CD4-positive, alpha-beta T cell treated with Interleukin-6 at 100 ng/mL for 8 hours (primary cell): ENCODE measurements around the gene ITGA11.

Source experiments
- DNase-seq: peaks from one replicate; pipeline ENCODE4 v3.0.0-alpha.2; 2020; ENCODE audit warnings: mixed read lengths, low spot score

Gene ITGA11, protein sequence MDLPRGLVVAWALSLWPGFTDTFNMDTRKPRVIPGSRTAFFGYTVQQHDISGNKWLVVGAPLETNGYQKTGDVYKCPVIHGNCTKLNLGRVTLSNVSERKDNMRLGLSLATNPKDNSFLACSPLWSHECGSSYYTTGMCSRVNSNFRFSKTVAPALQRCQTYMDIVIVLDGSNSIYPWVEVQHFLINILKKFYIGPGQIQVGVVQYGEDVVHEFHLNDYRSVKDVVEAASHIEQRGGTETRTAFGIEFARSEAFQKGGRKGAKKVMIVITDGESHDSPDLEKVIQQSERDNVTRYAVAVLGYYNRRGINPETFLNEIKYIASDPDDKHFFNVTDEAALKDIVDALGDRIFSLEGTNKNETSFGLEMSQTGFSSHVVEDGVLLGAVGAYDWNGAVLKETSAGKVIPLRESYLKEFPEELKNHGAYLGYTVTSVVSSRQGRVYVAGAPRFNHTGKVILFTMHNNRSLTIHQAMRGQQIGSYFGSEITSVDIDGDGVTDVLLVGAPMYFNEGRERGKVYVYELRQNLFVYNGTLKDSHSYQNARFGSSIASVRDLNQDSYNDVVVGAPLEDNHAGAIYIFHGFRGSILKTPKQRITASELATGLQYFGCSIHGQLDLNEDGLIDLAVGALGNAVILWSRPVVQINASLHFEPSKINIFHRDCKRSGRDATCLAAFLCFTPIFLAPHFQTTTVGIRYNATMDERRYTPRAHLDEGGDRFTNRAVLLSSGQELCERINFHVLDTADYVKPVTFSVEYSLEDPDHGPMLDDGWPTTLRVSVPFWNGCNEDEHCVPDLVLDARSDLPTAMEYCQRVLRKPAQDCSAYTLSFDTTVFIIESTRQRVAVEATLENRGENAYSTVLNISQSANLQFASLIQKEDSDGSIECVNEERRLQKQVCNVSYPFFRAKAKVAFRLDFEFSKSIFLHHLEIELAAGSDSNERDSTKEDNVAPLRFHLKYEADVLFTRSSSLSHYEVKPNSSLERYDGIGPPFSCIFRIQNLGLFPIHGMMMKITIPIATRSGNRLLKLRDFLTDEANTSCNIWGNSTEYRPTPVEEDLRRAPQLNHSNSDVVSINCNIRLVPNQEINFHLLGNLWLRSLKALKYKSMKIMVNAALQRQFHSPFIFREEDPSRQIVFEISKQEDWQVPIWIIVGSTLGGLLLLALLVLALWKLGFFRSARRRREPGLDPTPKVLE

DNA sequence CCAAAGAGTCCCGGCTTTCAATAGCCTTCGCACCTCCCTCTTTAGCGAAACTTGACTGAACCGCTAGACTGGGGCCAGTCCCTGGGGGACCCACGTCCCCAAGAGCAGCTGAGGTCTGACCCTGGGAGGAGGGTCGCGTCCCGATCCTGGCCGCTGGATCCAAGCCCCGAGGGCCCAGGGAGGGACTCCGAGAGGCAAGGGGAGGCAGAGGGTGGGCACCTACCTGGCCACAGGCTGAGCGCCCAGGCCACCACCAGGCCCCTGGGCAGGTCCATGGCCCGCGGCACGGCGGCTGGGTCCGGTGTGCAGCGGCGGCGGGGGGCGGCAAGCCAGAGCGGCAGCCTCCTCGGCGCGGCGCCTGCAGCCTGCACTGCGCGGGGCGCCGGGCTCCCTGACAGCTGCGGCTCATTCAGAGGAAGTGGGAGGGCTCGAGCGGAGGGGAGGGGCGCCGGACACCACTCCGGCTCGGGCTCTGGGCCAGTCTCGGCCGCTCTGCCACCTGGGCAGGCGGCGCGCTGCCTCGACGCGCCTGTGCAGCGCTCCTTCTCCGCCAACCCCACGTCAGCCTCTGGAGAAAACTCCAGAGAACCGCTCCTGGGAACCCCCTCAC, at the start of gene ITGA11:
ITGA11 (minus strand) TSS at position 372 of the 610 bp plus-strand sequence; CDS start at position 275, 97 bp downstream.
- DNase-seq, result no peak

DNA sequence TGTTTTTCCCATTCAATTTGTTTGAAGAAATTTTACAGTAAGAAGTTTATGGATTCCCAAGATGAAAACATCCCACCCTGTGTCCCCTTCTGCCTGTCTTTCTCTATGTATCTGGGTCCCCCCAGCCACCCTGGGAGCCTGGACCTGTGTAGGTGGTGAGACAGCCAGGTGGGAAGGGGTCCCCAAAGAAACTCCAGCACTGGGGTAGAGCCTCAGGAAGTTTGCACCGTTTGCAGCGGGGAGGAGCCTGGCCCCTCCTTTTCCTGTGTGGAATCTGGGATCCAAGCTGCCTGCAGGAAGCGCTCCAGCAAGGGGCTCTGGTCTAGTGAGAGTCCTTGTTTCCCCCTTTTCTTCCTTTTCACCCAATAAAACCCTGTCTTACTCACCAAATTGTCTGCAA, 49.4 kb upstream of the ITGA11 start:
- DNase-seq, result no peak

DNA sequence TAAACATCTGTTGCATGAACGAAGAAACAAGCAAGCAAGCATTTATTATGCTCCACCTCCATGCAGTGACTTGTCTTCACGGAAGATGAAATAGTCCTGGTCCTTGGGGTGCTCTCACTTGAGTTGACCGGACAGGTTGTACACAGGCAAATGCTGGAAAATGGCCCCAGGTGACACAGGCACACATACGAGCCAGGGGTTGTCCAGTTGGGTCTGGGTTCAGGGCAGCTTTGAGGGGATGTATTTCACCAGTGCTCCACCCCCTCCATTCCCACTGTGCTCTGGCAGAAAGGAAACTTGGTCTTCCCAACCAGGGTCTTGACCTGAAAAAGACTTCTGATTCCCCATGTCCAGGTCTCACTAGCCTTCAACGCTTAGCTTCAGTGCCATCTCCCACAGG, 48.3 kb upstream of the ITGA11 start:
- no peak for DNase-seq

- DNase-seq, result no peak
Observed at GRCh38 chr15:68479870-68480269, 47.9 kb upstream of the ITGA11 start.

DNA sequence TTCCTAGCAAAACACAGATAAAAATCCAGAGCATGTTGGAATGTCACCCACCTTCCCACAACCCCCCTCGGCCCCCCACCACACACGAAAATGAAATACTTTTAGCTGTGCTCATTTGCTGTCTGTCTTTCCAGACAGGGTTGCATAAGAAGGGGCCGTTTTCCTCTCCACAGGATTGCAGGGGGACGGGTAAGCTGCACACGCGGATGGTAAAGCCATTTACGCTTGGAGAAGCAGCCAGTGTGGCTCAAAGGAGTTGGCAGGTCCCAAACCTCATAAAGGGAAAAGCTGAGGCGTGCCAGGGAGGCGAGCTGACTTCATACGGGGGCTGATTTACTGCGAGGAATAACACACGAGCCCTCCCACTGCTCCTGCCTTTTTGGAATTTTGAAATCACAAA, 47.4 kb upstream of the ITGA11 start:
- DNase-seq, result no peak

GRCh38 chr15:68478853-68479252, 46.9 kb upstream of the ITGA11 start:
- DNase-seq, result no peak

GRCh38 chr15:68475449-68475848, 43.5 kb upstream of the ITGA11 start:
- no peak for DNase-seq

GRCh38 chr15:68471541-68471940, 39.6 kb upstream of the ITGA11 start:
- no peak for DNase-seq

DNA sequence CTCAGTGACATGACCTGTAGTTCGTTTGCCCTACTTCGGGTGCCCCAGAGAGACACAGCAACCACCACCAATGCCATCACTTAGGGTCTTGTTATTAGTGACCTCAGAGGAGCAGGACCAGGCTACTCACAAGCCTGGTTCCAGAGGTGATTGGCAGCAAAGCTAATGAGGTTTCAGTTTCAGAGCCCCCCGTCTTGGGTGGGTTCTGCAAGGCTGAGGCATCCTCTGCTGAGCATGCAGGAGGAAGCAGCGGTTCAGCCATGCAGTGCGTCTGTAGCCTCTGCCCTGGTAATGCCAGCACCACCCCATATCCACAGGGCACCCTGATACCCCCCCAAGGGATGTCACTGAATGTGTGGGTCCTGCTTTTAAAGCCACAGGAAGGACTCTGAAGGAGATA, 39.0 kb upstream of the ITGA11 start:
- no peak for DNase-seq

- DNase-seq, result no peak
Observed at GRCh38 chr15:68470049-68470742, 38.2 kb upstream of the ITGA11 start.

- no peak for DNase-seq
Observed at GRCh38 chr15:68469162-68470048, 37.4 kb upstream of the ITGA11 start.

DNA sequence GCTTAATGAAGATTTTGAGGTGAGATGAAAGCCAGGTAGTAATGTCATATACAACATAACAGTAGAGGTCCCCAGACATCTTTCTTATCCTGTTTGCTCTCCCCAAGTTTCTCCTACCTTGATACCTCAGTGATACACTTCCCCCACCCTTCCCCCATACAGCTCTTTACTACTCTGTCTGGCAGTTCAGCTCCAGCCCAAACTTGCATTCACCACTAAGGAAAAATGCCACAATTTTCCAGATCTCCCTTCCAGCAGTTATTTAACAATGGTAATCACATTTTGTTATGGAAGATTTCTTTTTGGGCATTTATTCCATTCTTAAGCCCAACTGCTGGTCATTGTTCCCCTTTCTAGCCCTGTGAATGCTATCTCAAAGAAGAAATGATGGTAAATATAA, 34.9 kb upstream of the ITGA11 start:
- DNase-seq, result no peak

- DNase-seq, result no peak
Observed at GRCh38 chr15:68465861-68466560, 34.0 kb upstream of the ITGA11 start.

- DNase-seq, result no peak
Observed at GRCh38 chr15:68464448-68465090, 32.6 kb upstream of the ITGA11 start.

DNA sequence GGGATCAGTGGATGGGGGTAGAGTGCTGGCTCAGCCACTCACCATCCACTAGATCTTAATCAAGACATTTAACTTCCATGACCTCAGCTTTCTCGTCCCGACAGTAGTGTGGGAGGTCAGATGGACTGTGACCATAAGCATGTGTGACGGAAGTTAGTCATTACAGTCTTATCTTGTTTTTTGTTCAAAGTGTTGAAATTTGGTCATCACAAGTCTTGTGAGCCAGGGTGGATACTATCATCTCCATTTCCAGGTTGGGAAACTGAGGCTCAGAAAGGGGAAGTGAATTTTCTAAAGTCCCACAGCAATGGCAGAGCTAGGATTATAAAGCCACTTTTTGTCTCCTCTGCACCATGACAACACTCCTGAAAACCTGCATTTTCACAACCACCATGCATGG, 32.0 kb upstream of the ITGA11 start:
- no peak for DNase-seq

GRCh38 chr15:68463444-68463843, 31.5 kb upstream of the ITGA11 start:
- DNase-seq, result no peak

DNA sequence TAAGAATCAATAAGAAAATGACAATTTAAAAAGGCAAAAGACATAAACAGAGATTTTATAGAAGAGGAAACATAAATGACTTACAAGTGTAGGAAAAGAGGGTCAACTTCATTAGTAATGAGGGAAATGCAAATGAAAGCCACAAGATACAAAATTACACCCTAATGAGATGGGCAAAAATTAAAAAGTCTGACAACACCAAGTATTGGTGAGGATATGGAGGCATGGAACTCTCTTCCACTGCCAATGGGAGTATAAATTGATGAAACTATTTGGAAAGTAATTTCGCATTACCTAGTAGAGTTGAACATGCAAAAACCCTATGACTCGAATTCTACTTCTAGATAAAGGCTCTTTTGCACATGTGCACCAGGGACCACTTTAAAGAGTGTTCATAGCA, 28.2 kb upstream of the ITGA11 start:
- DNase-seq, result no peak

DNA sequence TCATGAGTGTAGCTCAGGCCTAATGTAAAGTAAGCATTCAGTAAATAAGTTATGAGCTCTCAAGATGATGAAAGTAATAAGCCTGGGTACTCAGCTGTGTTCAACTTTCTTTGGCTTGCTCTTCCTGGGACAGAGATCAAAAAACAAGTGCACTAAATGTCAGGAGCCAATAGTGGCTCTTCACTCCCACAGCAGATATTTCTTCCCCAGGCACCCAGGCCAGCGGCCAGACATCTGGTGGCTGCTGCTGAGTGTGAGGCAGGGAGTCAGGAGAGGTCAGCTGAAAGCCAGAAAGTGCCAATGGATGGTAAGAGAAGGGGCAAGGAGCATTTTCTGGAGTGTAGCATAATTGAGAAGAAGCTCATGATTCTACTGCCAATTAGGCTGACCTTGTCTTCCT, 18.2 kb upstream of the ITGA11 start:
- DNase-seq, result no peak

GRCh38 chr15:68449389-68449788, 17.4 kb upstream of the ITGA11 start:
- no peak for DNase-seq
